Trophoblast cell (in vitro differentiated cells and primary cell): Measurements from ENCODE around the gene NTM.

Experiments used
- DNase-seq, 2 donors: peaks; one replicate each; pipeline ENCODE4 v3.0.0-alpha.2; 2016
- H2AFZ ChIP-seq: 2 replicates; pipeline ENCODE4 v1.6.1; 2013; ENCODE audit warnings: low read length, moderate library complexity, mild to moderate bottlenecking; ENCODE audit not compliant: insufficient read depth, poor library complexity
- H2AK5ac ChIP-seq: 2 replicates; pipeline ENCODE4 v1.6.1; 2013; ENCODE audit warnings: mild to moderate bottlenecking, low read length
- H2BK120ac ChIP-seq: 2 replicates; pipeline ENCODE4 v1.6.1; 2013; ENCODE audit warnings: low read length, mild to moderate bottlenecking, moderate library complexity; ENCODE audit not compliant: insufficient read depth, poor library complexity
- H2BK12ac ChIP-seq: 2 replicates; pipeline ENCODE4 v1.6.1; 2013; ENCODE audit warnings: mild to moderate bottlenecking, low read length, moderate library complexity
- H2BK5ac ChIP-seq: 2 replicates; pipeline ENCODE4 v1.6.1; 2013; ENCODE audit warnings: low read length, low read depth, moderate library complexity, mild to moderate bottlenecking; ENCODE audit not compliant: poor library complexity
- H3K14ac ChIP-seq: 2 replicates; pipeline ENCODE4 v1.6.1; 2013; ENCODE audit warnings: mild to moderate bottlenecking, low read length
- H3K18ac ChIP-seq: 2 replicates; pipeline ENCODE4 v1.6.1; 2013; ENCODE audit warnings: mild to moderate bottlenecking, low read length
- H3K23ac ChIP-seq: 2 replicates; pipeline ENCODE4 v1.6.1; 2013; ENCODE audit warnings: low read length
- H3K27ac ChIP-seq: 2 replicates; pipeline ENCODE4 v1.5.1; 2013; ENCODE audit warnings: low read depth, mild to moderate bottlenecking, inconsistent platforms, low read length, moderate library complexity
- H3K27me3 ChIP-seq: 2 replicates; pipeline ENCODE4 v1.6.1; 2013; ENCODE audit warnings: inconsistent platforms, mild to moderate bottlenecking, low read length, moderate library complexity; ENCODE audit not compliant: insufficient read depth
- H3K36me3 ChIP-seq, 2 experiments: 1 replicate in 1 of 2; 2 replicates in 1 of 2; pipeline ENCODE4 v1.6.1; 2013; ENCODE audit warnings: low read length in 2 of 2, mild to moderate bottlenecking in 2 of 2, moderate library complexity in 1 of 2; ENCODE audit not compliant: insufficient read depth in 2 of 2, control insufficient read depth in 1 of 2
- H3K4ac ChIP-seq: 2 replicates; pipeline ENCODE4 v1.6.1; 2013; ENCODE audit warnings: low read depth, mild to moderate bottlenecking, low read length, moderate library complexity
- H3K4me1 ChIP-seq, 2 experiments: 1 replicate in 1 of 2; 2 replicates in 1 of 2; pipeline ENCODE4 v1.6.1; 2013; ENCODE audit warnings: low read length in 2 of 2, mild to moderate bottlenecking in 2 of 2, moderate library complexity in 1 of 2; ENCODE audit not compliant: insufficient read depth in 2 of 2, control insufficient read depth in 1 of 2
- H3K4me2 ChIP-seq: 2 replicates; pipeline ENCODE4 v1.6.1; 2013; ENCODE audit warnings: inconsistent platforms, mild to moderate bottlenecking, low read length, moderate library complexity
- H3K4me3 ChIP-seq: 2 replicates; pipeline ENCODE4 v1.5.1; 2013; ENCODE audit warnings: mild to moderate bottlenecking, low read depth, low read length, inconsistent platforms
- H3K79me1 ChIP-seq: one replicate; pipeline ENCODE4 v1.6.1; 2013; ENCODE audit warnings: low read length
- H3K79me2 ChIP-seq: 2 replicates; pipeline ENCODE4 v1.6.1; 2013; ENCODE audit warnings: low read length, mild to moderate bottlenecking; ENCODE audit not compliant: control insufficient read depth, insufficient read depth, poor library complexity
- H3K9ac ChIP-seq: 2 replicates; pipeline ENCODE4 v1.6.1; 2013; ENCODE audit warnings: mild to moderate bottlenecking, low read length
- H3K9me3 ChIP-seq: 2 replicates; pipeline ENCODE4 v1.6.1; 2013; ENCODE audit warnings: low read depth, mild to moderate bottlenecking, control low read depth, inconsistent platforms, low read length; ENCODE audit not compliant: insufficient read depth
- H4K12ac ChIP-seq: 2 replicates; pipeline ENCODE4 v1.6.1; 2013; ENCODE audit warnings: low read depth, mild to moderate bottlenecking, low read length, moderate library complexity
- H4K8ac ChIP-seq: 2 replicates; pipeline ENCODE4 v1.6.1; 2013; ENCODE audit warnings: low read depth, mild to moderate bottlenecking, low read length, moderate library complexity
- H4K91ac ChIP-seq: one replicate; pipeline ENCODE4 v1.6.1; 2013; ENCODE audit warnings: low read depth, mild to moderate bottlenecking, low read length, moderate library complexity
- WGBS: extraction: QIAGEN DNeasy Blood & Tissue Kit; methylation state at CpG from one replicate; pipeline ENCODE4 v1.1.7; 2013; ENCODE audit warnings: missing lambda C conversion rate; ENCODE audit not compliant: insufficient read length, insufficient coverage; ENCODE audit errors: extremely low coverage; 5-methylcytosine and 5-hydroxymethylcytosine counted together

The NTM gene

DNA sequence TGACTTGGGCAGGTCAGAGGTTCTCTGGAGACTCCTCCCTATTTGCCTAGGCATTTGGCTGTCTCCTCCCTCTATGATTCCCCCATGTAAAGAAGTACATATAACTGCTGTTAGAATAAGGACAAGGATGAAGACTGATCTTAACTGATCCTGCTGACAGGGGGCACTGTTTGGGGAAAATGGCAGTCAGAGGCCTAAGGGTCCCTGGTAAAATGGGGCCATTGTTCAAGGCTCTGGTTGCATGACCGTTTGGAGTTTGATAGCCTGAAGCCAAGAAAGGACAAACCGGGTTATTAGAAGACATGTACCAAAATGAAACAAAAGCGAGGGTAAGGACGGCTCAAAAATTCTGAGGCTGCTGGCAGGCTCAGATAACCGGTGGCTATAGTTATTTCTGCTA, 712.2 kb downstream of the NTM start:
- Histone ChIP-seq H3K9ac (no peak overlapping the region), H3K4me2 (no peak overlapping the region), H4K91ac (no peak overlapping the region), H3K4me1 (no peaks in the 10 kb centered on the region), H3K27me3 (no peaks in the 10 kb centered on the region), H2AK5ac (no peak overlapping the region), H3K4me3 (no peak overlapping the region), H2BK12ac (no peak overlapping the region), H2BK5ac (no peak overlapping the region), H3K4ac (no peak overlapping the region), H3K27ac (no peak overlapping the region), H3K36me3 (no peaks in the 10 kb centered on the region), H3K79me2 (no peaks in the 10 kb centered on the region), H3K9me3 (peaks cover 4% of the 10 kb centered on the region), H3K14ac (no peak overlapping the region), H4K8ac (no peak overlapping the region), H3K79me1 (no peaks in the 10 kb centered on the region), H3K23ac (no peak overlapping the region), H2BK120ac (no peak overlapping the region), H4K12ac (no peak overlapping the region), H2AFZ (no peak overlapping the region), H3K18ac (no peak overlapping the region)
- WGBS, result no CpG with 5 or more reads among the region's 5 CpGs
- DNase-seq, result no peak

DNA sequence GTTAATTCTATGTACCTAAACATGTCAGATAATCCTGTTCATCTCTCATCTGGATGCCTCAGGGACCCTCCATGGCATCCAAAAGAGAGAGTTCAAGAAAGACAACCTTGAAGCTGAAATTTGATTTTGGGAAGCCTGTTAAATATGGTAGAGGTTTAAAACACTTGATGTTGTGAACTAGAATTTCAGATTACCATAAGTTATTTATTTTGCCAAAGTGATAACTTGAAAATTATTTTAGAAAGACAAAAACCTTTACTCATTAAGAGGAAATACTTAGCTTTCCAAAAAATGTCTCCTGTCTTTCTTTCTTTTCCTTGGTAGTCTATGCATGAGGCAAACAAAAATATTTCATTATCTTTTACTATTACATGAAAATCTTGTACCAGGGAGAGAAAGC, 714.0 kb downstream of the NTM start:
- H3K14ac ChIP-seq, result no peak overlapping the region
- H3K4me1 ChIP-seq, result no peaks in the 10 kb centered on the region

DNA sequence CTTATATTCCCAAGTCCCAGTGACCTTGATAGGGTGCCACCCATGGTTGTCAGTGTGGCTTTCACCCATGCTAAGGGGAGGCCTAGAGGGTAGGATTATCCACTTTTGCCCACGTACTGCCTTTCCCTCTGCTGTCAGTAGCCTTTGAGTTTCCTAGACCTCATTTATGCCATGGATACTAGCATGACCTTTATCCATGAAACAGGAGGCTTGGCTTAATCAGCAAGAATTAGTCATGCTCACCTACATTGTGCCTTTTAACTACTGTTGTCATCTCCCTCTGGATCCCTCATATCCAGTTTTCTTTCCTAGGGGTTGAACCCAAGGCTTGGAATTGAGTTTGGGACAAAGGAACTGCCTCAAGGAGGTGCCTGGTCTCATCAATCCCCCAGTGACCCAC, 716.7 kb downstream of the NTM start:
- H3K79me1 ChIP-seq, result no peaks in the 10 kb centered on the region
- H3K27ac ChIP-seq, result no peak overlapping the region
- no peak overlapping the region for H3K18ac ChIP-seq
- H3K4me1 ChIP-seq, result no peaks in the 10 kb centered on the region
- H3K4me3 ChIP-seq, result no peak overlapping the region
- no peak overlapping the region for H3K4ac ChIP-seq
- H2BK12ac ChIP-seq, result no peak overlapping the region
- no peak overlapping the region for H3K23ac ChIP-seq
- no peaks in the 10 kb centered on the region for H3K27me3 ChIP-seq
- H2AK5ac ChIP-seq, result no peak overlapping the region
- H4K8ac ChIP-seq, result no peak overlapping the region
- H4K91ac ChIP-seq, result no peak overlapping the region
- H3K79me2 ChIP-seq, result no peaks in the 10 kb centered on the region
- H4K12ac ChIP-seq, result no peak overlapping the region
- no peak overlapping the region for H3K4me2 ChIP-seq
- H3K36me3 ChIP-seq, result no peaks in the 10 kb centered on the region
- WGBS, result no CpG with 5 or more reads among the region's 1 CpG
- H3K9me3 ChIP-seq, result peaks cover 4% of the 10 kb centered on the region
- H2AFZ ChIP-seq, result no peak overlapping the region
- DNase-seq, result no peak
- no peak overlapping the region for H3K9ac ChIP-seq
- H2BK120ac ChIP-seq, result no peak overlapping the region
- H2BK5ac ChIP-seq, result no peak overlapping the region
- H3K14ac ChIP-seq, result no peak overlapping the region

More for the DNA sequence above, 714.0 kb downstream of the NTM start:
- no peaks in the 10 kb centered on the region for H3K36me3 ChIP-seq
- H3K79me1 ChIP-seq, result no peaks in the 10 kb centered on the region
- H2BK5ac ChIP-seq, result no peak overlapping the region
- H3K4ac ChIP-seq, result no peak overlapping the region
- H3K23ac ChIP-seq, result no peak overlapping the region
- no peak overlapping the region for H2BK12ac ChIP-seq
- no peak overlapping the region for H3K4me2 ChIP-seq
- no peak overlapping the region for H3K18ac ChIP-seq
- peaks cover 4% of the 10 kb centered on the region for H3K9me3 ChIP-seq
- no peak overlapping the region for H3K27ac ChIP-seq
- H3K79me2 ChIP-seq, result no peaks in the 10 kb centered on the region
- no peak for DNase-seq
- no peak overlapping the region for H2AK5ac ChIP-seq
- no peak overlapping the region for H2BK120ac ChIP-seq
- no peak overlapping the region for H4K8ac ChIP-seq
- H3K9ac ChIP-seq, result no peak overlapping the region
- no peaks in the 10 kb centered on the region for H3K27me3 ChIP-seq
- H4K91ac ChIP-seq, result no peak overlapping the region
- no peak overlapping the region for H4K12ac ChIP-seq
- H3K4me3 ChIP-seq, result no peak overlapping the region
- H2AFZ ChIP-seq, result no peak overlapping the region

DNA sequence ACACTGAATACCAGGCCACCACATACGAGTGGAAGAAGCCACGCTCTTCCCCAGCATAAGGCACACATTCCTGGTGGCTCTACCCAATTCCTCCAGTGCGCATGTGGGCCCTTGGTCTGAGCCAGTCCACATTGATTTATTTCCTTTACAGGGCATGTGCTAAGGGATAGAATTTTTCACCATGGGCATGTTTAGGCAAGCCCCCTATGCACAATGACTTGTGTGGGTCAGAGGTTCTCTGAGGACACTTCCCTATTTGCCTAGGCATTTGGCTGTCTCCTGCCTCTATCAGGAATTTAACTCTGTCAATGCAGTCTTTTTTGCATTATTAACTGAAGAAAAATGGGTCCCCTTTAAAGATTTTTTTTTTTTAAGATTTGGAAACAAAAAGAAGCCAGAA, 718.1 kb downstream of the NTM start:
- Histone ChIP-seq H3K79me1 (no peaks in the 10 kb centered on the region), H3K14ac (no peak overlapping the region), H3K18ac (no peak overlapping the region), H2BK5ac (no peak overlapping the region), H4K8ac (no peak overlapping the region), H3K4ac (no peak overlapping the region), H3K27me3 (no peaks in the 10 kb centered on the region), H3K36me3 (no peaks in the 10 kb centered on the region), H3K23ac (no peak overlapping the region), H2BK120ac (no peak overlapping the region), H3K4me2 (no peak overlapping the region), H3K9ac (peak overlapping the region; percentile 40), H3K4me3 (no peak overlapping the region), H3K9me3 (peaks cover 6% of the 10 kb centered on the region), H2BK12ac (no peak overlapping the region), H4K12ac (no peak overlapping the region), H2AFZ (no peak overlapping the region), H4K91ac (no peak overlapping the region), H3K4me1 (no peaks in the 10 kb centered on the region), H3K79me2 (no peaks in the 10 kb centered on the region), H3K27ac (no peak overlapping the region), H2AK5ac (no peak overlapping the region)
- WGBS, result no CpG with 5 or more reads among the region's 3 CpGs
- DNase-seq, result no peak
